ENCODE data around the gene VAV1.

Gene VAV1, protein sequence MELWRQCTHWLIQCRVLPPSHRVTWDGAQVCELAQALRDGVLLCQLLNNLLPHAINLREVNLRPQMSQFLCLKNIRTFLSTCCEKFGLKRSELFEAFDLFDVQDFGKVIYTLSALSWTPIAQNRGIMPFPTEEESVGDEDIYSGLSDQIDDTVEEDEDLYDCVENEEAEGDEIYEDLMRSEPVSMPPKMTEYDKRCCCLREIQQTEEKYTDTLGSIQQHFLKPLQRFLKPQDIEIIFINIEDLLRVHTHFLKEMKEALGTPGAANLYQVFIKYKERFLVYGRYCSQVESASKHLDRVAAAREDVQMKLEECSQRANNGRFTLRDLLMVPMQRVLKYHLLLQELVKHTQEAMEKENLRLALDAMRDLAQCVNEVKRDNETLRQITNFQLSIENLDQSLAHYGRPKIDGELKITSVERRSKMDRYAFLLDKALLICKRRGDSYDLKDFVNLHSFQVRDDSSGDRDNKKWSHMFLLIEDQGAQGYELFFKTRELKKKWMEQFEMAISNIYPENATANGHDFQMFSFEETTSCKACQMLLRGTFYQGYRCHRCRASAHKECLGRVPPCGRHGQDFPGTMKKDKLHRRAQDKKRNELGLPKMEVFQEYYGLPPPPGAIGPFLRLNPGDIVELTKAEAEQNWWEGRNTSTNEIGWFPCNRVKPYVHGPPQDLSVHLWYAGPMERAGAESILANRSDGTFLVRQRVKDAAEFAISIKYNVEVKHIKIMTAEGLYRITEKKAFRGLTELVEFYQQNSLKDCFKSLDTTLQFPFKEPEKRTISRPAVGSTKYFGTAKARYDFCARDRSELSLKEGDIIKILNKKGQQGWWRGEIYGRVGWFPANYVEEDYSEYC

DNA sequence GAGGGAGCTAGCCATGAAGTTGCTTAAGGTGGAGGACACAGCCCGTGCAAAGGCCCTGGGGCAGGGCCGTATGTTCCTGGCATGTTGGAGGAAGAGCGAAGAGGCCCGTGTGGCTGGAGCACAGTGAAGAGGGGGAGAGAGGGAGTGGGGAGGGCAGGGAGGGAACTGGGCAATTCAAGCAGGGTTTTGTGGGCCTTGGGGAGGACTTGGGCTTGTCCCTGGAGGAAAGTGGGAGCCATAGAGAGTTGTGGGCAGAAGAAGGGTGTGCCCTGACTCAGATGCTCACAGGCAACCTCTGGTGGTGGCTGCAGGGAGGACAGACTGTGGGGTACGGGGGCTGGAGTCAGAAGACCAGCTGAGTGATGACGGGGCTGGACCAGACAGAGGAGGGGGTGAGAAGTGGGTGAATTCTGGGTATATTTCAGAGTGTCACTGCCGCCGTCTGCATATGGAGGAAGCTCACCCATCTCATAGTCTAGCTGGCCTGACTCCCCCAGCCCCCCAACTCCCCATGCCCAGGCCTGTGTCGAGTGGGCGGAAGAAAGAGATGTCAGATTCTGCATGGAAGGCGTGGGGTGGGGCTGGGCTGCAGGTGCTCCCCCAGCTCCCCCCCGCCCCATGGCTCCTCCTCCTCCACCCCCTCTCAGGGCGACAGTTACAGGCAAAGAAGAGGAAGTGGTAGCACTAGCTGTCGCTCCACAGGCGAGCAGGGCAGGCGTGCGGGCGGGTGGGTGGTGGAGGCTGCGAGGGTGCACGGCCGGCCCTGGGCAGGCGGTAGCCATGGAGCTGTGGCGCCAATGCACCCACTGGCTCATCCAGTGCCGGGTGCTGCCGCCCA is at the start of gene VAV1:
Gene VAV1 (plus strand): TSS at position 681 of the 838 bp plus-strand sequence. CDS start 100 bp downstream, at position 781.
- H3K4me1 ChIP-seq (ENCODE audit: control insufficient read depth in 5 of 5, insufficient read depth in 5 of 5, low read length in 5 of 5), result peaks cover 0 to 16% (median 6%) of the 10 kb centered on the region in 5 donors
- H3K27ac ChIP-seq (ENCODE audit: low read depth, low read length), result no peak within 1 kb of the TSS
- no peaks in the 10 kb centered on the region for H3K36me3 ChIP-seq (ENCODE audit: control insufficient read depth in 5 of 5, insufficient read depth in 5 of 5, low read length in 5 of 5)
- peaks cover 0 to 13% (median 2%) of the 10 kb centered on the region in 5 donors for H3K27me3 ChIP-seq (ENCODE audit: control insufficient read depth in 5 of 5, insufficient read depth in 4 of 5, low read length in 5 of 5)
- H3K9me3 ChIP-seq (ENCODE audit: control insufficient read depth in 5 of 5, low read length in 5 of 5), result no peaks in the 10 kb centered on the region
- H3K9ac ChIP-seq (ENCODE audit: low read length in 5 of 5), result peak within 1 kb of the TSS in 3 of 5 donors; percentile 42 to 54 (median 42)
- H3K4me3 ChIP-seq (ENCODE audit: low read depth in 1 of 5, low read length in 5 of 5), result peak within 1 kb of the TSS; percentile 43 to 72 (median 48)

DNA sequence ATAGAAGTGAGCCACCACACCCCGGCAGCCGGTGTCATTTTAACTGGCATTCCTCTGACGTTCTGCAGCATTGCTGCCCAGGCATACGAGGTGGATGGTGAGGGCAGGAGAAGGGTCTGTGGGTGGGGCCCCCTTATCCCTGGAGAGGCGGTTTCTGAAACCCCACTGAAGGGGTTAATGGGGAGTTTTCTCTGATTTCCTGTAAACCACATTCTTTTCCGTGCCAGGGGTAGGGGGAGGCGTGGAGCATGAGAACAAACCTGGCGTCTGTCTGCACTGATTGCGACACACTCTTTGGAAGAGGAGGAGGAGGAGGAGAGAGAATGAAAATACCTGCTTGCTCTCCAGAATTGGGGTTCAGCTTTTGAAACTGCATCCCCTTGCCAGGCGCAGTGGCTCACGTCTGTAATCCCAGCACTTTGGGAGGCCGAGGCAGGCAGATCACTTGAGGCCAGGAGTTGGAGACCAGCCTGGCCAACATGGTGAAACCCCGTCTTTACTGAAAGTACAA is 49.3 kb upstream of the VAV1 start:
- Histone ChIP-seq H3K27ac (ENCODE audit: low read depth, low read length) (no peak overlapping the region), H3K9ac (ENCODE audit: low read length in 5 of 5) (peak overlapping the region in 1 of 5 donors; percentile 4), H3K36me3 (ENCODE audit: control insufficient read depth in 5 of 5, insufficient read depth in 5 of 5, low read length in 5 of 5) (peaks cover 0 to 2% (median 0%) of the 10 kb centered on the region in 5 donors), H3K4me3 (ENCODE audit: low read depth in 1 of 5, low read length in 5 of 5) (peak overlapping the region in 2 of 5 donors; percentile 22 to 27), H3K9me3 (ENCODE audit: control insufficient read depth in 5 of 5, low read length in 5 of 5) (peaks cover 0 to 5% (median 0%) of the 10 kb centered on the region in 5 donors), H3K27me3 (ENCODE audit: control insufficient read depth in 5 of 5, insufficient read depth in 4 of 5, low read length in 5 of 5) (no peaks in the 10 kb centered on the region), H3K4me1 (ENCODE audit: control insufficient read depth in 5 of 5, insufficient read depth in 5 of 5, low read length in 5 of 5) (peaks cover 5 to 51% (median 47%) of the 10 kb centered on the region in 5 donors)

GRCh38 chr19:6723738-6724137 is 48.8 kb upstream of the VAV1 start:
- Histone ChIP-seq H3K36me3 (ENCODE audit: control insufficient read depth in 5 of 5, insufficient read depth in 5 of 5, low read length in 5 of 5) (no peaks in the 10 kb centered on the region), H3K27me3 (ENCODE audit: control insufficient read depth in 5 of 5, insufficient read depth in 4 of 5, low read length in 5 of 5) (no peaks in the 10 kb centered on the region), H3K27ac (ENCODE audit: low read depth, low read length) (no peak overlapping the region), H3K9ac (ENCODE audit: low read length in 5 of 5) (peak overlapping the region in 1 of 5 donors; percentile 35), H3K4me1 (ENCODE audit: control insufficient read depth in 5 of 5, insufficient read depth in 5 of 5, low read length in 5 of 5) (peaks cover 5 to 57% (median 49%) of the 10 kb centered on the region in 5 donors), H3K9me3 (ENCODE audit: control insufficient read depth in 5 of 5, low read length in 5 of 5) (peaks cover 0 to 5% (median 0%) of the 10 kb centered on the region in 5 donors), H3K4me3 (ENCODE audit: low read depth in 1 of 5, low read length in 5 of 5) (no peak overlapping the region)

DNA sequence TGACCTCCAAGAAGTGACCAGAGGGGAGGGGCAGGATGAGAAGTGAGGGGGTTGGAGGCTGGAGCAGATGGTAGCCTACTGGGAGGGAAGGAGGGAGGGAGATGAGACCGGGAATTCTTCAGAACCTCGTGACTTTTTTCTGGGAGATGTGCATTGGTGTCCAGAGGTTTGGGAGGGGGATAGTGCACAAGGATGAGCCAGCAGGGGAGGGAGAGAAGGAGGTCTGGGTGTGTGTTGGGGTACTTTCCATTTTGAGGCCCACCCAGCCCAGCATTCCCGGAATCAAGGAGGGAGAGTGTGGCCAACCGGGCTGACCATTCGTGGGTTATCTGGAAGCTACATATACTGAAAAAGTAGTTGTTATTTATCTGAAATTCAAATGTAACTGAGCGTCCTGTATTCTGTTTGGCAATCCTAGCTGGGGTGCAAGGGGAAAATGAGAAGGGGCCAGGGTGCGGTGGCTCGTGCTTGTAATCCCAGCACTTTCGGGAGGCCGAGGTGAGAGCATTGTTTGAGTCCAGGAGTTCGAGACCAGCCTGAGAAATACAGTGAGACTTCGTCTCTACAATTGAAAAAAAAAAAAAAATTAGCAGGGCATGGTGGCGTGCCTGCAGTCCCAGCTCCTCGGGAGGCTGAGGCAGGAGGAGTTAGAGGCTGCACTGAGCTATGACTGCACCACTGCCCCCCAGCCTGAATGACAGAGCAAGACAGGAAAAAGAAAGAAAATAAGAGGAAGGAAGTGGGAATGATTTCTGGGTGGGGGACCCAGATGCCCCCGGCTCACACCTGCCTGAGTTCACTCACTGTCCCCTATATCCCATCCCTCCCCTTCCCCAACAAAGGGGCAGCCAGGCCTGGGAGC is 47.6 kb upstream of the VAV1 start:
- peaks cover 0 to 5% (median 0%) of the 10 kb centered on the region in 5 donors for H3K9me3 ChIP-seq (ENCODE audit: control insufficient read depth in 5 of 5, low read length in 5 of 5)
- H3K9ac ChIP-seq (ENCODE audit: low read length in 5 of 5), result no peak overlapping the region
- H3K27ac ChIP-seq (ENCODE audit: low read depth, low read length), result peak overlapping the region; percentile 11
- H3K4me3 ChIP-seq (ENCODE audit: low read depth in 1 of 5, low read length in 5 of 5), result no peak overlapping the region
- peaks cover 5 to 55% (median 44%) of the 10 kb centered on the region in 5 donors for H3K4me1 ChIP-seq (ENCODE audit: control insufficient read depth in 5 of 5, insufficient read depth in 5 of 5, low read length in 5 of 5)
- peaks cover 0 to 1% (median 0%) of the 10 kb centered on the region in 5 donors for H3K36me3 ChIP-seq (ENCODE audit: control insufficient read depth in 5 of 5, insufficient read depth in 5 of 5, low read length in 5 of 5)
- no peaks in the 10 kb centered on the region for H3K27me3 ChIP-seq (ENCODE audit: control insufficient read depth in 5 of 5, insufficient read depth in 4 of 5, low read length in 5 of 5)

DNA sequence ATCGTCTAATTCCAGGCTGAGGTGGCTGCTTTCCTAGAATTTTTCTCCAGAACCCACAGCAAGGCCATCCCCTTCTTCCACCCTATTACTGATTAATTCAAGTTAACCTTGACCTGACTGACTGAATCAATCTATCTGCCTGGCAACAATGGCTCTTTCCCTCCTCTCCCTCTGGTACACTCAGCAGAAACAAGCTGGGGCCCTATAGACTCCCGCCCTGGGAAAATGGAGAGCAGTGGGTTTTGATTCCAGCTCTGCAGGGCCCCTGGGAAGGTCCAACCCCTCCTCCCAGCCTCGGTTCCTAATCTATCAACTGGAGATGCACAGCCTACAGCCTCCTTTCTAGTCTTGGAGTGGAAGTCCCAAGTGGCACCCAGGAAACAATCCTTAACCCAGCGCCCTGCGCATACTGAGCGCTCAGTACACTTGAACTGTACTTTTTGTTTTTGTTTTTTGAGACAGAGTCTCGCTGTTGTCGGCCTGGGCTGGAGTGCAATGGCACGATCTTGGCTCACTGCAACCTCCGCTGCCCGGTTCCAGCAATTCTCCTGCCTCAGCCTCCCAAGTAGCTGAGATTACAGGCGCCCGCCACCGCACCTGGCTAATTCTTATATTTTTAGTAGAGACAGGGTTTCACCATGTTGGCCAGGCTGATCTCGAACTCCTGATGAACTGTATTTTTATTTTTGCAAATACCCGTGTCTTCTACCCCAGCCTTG is 46.8 kb upstream of the VAV1 start:
- Histone ChIP-seq H3K9me3 (ENCODE audit: control insufficient read depth in 5 of 5, low read length in 5 of 5) (peaks cover 0 to 5% (median 0%) of the 10 kb centered on the region in 5 donors), H3K27ac (ENCODE audit: low read depth, low read length) (peak overlapping the region; percentile 11), H3K9ac (ENCODE audit: low read length in 5 of 5) (no peak overlapping the region), H3K4me1 (ENCODE audit: control insufficient read depth in 5 of 5, insufficient read depth in 5 of 5, low read length in 5 of 5) (peaks cover 3 to 46% (median 36%) of the 10 kb centered on the region in 5 donors), H3K27me3 (ENCODE audit: control insufficient read depth in 5 of 5, insufficient read depth in 4 of 5, low read length in 5 of 5) (no peaks in the 10 kb centered on the region), H3K4me3 (ENCODE audit: low read depth in 1 of 5, low read length in 5 of 5) (no peak overlapping the region), H3K36me3 (ENCODE audit: control insufficient read depth in 5 of 5, insufficient read depth in 5 of 5, low read length in 5 of 5) (peaks cover 0 to 4% (median 0%) of the 10 kb centered on the region in 5 donors)

DNA sequence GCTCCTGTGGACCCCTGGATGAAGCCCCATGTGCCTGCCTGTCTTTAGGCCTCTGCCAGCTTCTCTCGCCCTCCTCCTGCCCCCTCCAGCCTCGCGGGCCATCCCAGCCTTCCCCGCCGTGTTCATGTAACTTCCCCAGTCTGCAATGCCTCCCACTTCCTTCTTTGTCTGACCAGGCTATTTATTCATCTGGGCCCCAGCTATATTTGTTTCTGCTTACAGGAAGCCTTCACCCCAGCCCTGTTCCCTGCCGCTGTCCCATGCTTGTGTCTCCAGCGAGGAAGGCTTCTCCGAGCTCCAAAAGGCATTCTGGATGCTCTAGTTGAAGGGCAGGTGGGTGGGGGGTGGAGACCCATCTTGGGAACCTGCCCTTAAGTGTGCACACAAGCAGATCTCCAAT is 44.2 kb upstream of the VAV1 start:
- no peak overlapping the region for H3K27ac ChIP-seq (ENCODE audit: low read depth, low read length)
- peaks cover 0 to 22% (median 15%) of the 10 kb centered on the region in 5 donors for H3K4me1 ChIP-seq (ENCODE audit: control insufficient read depth in 5 of 5, insufficient read depth in 5 of 5, low read length in 5 of 5)
- H3K27me3 ChIP-seq (ENCODE audit: control insufficient read depth in 5 of 5, insufficient read depth in 4 of 5, low read length in 5 of 5), result no peaks in the 10 kb centered on the region
- H3K36me3 ChIP-seq (ENCODE audit: control insufficient read depth in 5 of 5, insufficient read depth in 5 of 5, low read length in 5 of 5), result peaks cover 0 to 27% (median 22%) of the 10 kb centered on the region in 5 donors
- no peak overlapping the region for H3K9ac ChIP-seq (ENCODE audit: low read length in 5 of 5)
- H3K4me3 ChIP-seq (ENCODE audit: low read depth in 1 of 5, low read length in 5 of 5), result no peak overlapping the region
- peaks cover 0 to 5% (median 0%) of the 10 kb centered on the region in 5 donors for H3K9me3 ChIP-seq (ENCODE audit: control insufficient read depth in 5 of 5, low read length in 5 of 5)

DNA sequence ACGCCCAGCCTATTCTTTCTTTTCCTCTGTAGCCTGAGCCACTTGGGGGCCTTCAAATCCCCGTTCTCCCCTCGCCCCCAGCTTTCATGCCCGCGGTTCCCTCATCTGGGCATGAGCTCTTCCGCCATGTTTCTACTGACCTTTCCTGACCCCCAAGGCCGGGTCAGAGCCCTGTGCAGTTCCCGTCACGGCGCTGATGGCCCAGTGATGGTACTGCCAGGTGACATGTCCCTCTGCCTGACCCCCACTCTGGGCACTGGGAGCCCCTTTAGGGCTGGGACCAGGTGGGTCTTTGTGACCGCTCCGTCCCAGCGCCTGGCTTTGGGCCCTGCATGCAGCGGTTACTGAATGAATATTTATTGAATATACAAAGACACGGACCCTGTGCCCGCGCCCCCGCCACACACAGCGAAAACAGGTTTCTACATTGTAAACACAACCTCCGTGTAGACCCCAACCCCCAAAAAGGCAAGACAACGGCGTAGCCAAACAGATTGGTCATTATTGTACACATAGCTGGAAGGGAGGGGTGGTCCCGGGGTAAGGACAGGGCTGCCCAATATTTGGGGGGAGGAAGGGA is 42.8 kb upstream of the VAV1 start:
- Histone ChIP-seq H3K27ac (ENCODE audit: low read depth, low read length) (no peak overlapping the region), H3K9me3 (ENCODE audit: control insufficient read depth in 5 of 5, low read length in 5 of 5) (peaks cover 0 to 5% (median 0%) of the 10 kb centered on the region in 5 donors), H3K4me3 (ENCODE audit: low read depth in 1 of 5, low read length in 5 of 5) (no peak overlapping the region), H3K36me3 (ENCODE audit: control insufficient read depth in 5 of 5, insufficient read depth in 5 of 5, low read length in 5 of 5) (peaks cover 0 to 33% (median 28%) of the 10 kb centered on the region in 5 donors), H3K4me1 (ENCODE audit: control insufficient read depth in 5 of 5, insufficient read depth in 5 of 5, low read length in 5 of 5) (peaks cover 0 to 15% (median 10%) of the 10 kb centered on the region in 5 donors), H3K27me3 (ENCODE audit: control insufficient read depth in 5 of 5, insufficient read depth in 4 of 5, low read length in 5 of 5) (no peaks in the 10 kb centered on the region), H3K9ac (ENCODE audit: low read length in 5 of 5) (no peak overlapping the region)

- Histone ChIP-seq H3K27ac (ENCODE audit: low read depth, low read length) (no peak overlapping the region), H3K27me3 (ENCODE audit: control insufficient read depth in 5 of 5, insufficient read depth in 4 of 5, low read length in 5 of 5) (no peaks in the 10 kb centered on the region), H3K9me3 (ENCODE audit: control insufficient read depth in 5 of 5, low read length in 5 of 5) (peaks cover 0 to 5% (median 0%) of the 10 kb centered on the region in 5 donors), H3K4me1 (ENCODE audit: control insufficient read depth in 5 of 5, insufficient read depth in 5 of 5, low read length in 5 of 5) (peaks cover 0 to 15% (median 10%) of the 10 kb centered on the region in 5 donors), H3K36me3 (ENCODE audit: control insufficient read depth in 5 of 5, insufficient read depth in 5 of 5, low read length in 5 of 5) (peaks cover 0 to 33% (median 28%) of the 10 kb centered on the region in 5 donors), H3K9ac (ENCODE audit: low read length in 5 of 5) (no peak overlapping the region), H3K4me3 (ENCODE audit: low read depth in 1 of 5, low read length in 5 of 5) (no peak overlapping the region)
These were observed 42.2 kb upstream of the VAV1 start for GRCh38 chr19:6730153-6730804.

Data from subcutaneous abdominal adipose tissue (tissue), 5 donors.